Posterior vena cava (tissue), 2 donors: ENCODE measurements around the gene ADAMTS6. TPM values are rescaled to one million over a fixed set of nuclear protein-coding genes. Genes with fewer than 3 reads are reported as not detected.

Source experiments
- DNase-seq: peaks from one replicate; pipeline ENCODE4 v3.0.0-alpha.2; 2020; ENCODE audit warnings: low spot score
- intact Hi-C, 2 donors: fragments of 100-400 bp; cut with DNase I; formaldehyde crosslinking; loops; one replicate each; pipeline versions ENCODE4 v1.14.1 to v1.14.2; 2022 to 2023
- total RNA-seq, 2 donors: library from RNA; stranded (reverse); fragmentation: NEBNext Ultra II Directional; extraction: Animal tissue kit (Norgen Biotek cat#: 25700); gene quantifications; one replicate each; pipeline ENCODE4 v1.2.1, GENCODE V29; 2021
- donor health status: DM: yes; HTN: yes; CAD: no.
- donor health status: DM: yes; HTN: yes; CAD: no.

ADAMTS6 gene
- total RNA-seq, 2 donors from 2014 or later = 5.5 to 14.4 TPM

- intact Hi-C loops = no loop called here
- no peak for DNase-seq
These were observed 348.1 kb downstream of the ADAMTS6 start for GRCh38 chr5:65133477-65134110.

GRCh38 chr5:65132386-65132785, 349.3 kb downstream of the ADAMTS6 start:
- intact Hi-C loops = no loop called here

GRCh38 chr5:65128226-65128625, 353.5 kb downstream of the ADAMTS6 start:
- intact Hi-C loops = loop anchor here in 1 of 2 donors (5.0 kb wide), 1 partner anchor 481 kb away; no protein-coding TSS in a partner anchor
- no peak for DNase-seq

More at GRCh38 chr5:65132386-65132785, 349.3 kb downstream of the ADAMTS6 start:
- DNase-seq = no peak

GRCh38 chr5:65127161-65127901, 354.4 kb downstream of the ADAMTS6 start:
- intact Hi-C loops = loop anchor here in 1 of 2 donors (5.0 kb wide), 1 partner anchor 480 kb away; no protein-coding TSS in a partner anchor
- no peak for DNase-seq

GRCh38 chr5:65126542-65127069, 355.1 kb downstream of the ADAMTS6 start:
- intact Hi-C loops = loop anchor here in 1 of 2 donors (5.0 kb wide), 1 partner anchor 479 kb away; no protein-coding TSS in a partner anchor
- DNase-seq = no peak

GRCh38 chr5:65125591-65126541, 355.9 kb downstream of the ADAMTS6 start:
- intact Hi-C loops = loop anchor here in 1 of 2 donors (5.0 kb wide), 1 partner anchor 479 kb away; no protein-coding TSS in a partner anchor
- DNase-seq = no peak

GRCh38 chr5:65121880-65122436, 359.8 kb downstream of the ADAMTS6 start:
- intact Hi-C loops = no loop called here
- no peak for DNase-seq

GRCh38 chr5:65120371-65120967, 361.3 kb downstream of the ADAMTS6 start:
- intact Hi-C loops = no loop called here
- DNase-seq = no peak

- intact Hi-C loops = no loop called here
These were observed 364.2 kb downstream of the ADAMTS6 start for GRCh38 chr5:65117525-65117924.

GRCh38 chr5:65113771-65114170, 367.9 kb downstream of the ADAMTS6 start:
- intact Hi-C loops = no loop called here
- DNase-seq = no peak

More at GRCh38 chr5:65117525-65117924, 364.2 kb downstream of the ADAMTS6 start:
- no peak for DNase-seq

- no peak for DNase-seq
- intact Hi-C loops = no loop called here
These were observed 369.6 kb downstream of the ADAMTS6 start for GRCh38 chr5:65111961-65112658.

GRCh38 chr5:65108786-65109743, 372.7 kb downstream of the ADAMTS6 start:
- no peak for DNase-seq
- intact Hi-C loops = loop anchor here in 1 of 2 donors (10.0 kb wide), 2 partner anchors 144 to 376 kb away; partner anchors contain the start of gene ADAMTS6

- DNase-seq = no peak
- intact Hi-C loops = loop anchor here in 1 of 2 donors (10.0 kb wide), 2 partner anchors 140 to 380 kb away; partner anchors contain the start of gene ADAMTS6
These were observed 376.4 kb downstream of the ADAMTS6 start for GRCh38 chr5:65105301-65105700.

- no peak for DNase-seq
- intact Hi-C loops = loop anchor here in 1 of 2 donors (10.0 kb wide), 2 partner anchors 140 to 380 kb away; partner anchors contain the start of gene ADAMTS6
These were observed 376.9 kb downstream of the ADAMTS6 start for GRCh38 chr5:65104831-65105230.

- DNase-seq = no peak
- intact Hi-C loops = loop anchor here in 1 of 2 donors (10.0 kb wide), 2 partner anchors 139 to 381 kb away; partner anchors contain the start of gene ADAMTS6
These were observed 377.8 kb downstream of the ADAMTS6 start for GRCh38 chr5:65103756-65104440.
